SHP77 treated with DMSO at 0.1 percent for 48 hours (cell line): ENCODE results near the gene XRCC5.

Source experiments
- DNase-seq: peaks from one replicate; lab custom pipeline; 2025; lab: John Stamatoyannopoulos, UW

XRCC5 gene

DNA sequence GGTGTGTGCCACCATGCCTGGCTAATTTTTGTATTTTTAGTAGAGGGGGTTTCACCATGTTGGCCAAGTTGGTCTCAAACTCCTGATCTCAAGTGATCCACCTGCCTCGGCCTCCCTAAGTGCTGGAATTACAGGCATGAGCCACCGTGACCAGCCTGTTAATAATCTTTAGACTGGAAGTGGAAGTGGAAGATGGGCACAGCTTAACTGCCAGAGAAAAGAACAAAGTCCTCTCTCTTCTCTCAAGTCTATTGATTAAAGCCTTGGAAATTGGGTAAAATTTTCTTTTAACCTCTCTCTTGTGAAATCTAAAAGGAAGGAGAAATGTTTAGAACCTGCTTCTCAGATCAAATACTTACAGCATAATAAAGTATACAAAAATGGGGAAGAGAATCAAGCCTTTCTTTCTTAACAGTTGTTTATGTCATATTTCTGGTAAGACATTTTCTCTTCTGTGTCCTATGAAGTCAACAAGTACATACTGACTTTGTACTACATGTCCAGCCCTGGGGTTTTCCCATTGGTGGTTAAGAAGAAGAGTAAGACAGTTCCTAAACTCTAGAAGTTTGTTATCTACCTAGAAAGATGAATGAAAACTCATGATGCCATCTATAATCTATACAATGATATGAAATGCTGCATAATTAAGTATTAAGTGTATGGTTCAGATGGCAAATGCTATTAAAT, 22.8 kb upstream of the XRCC5 start:
- no peak for DNase-seq

DNA sequence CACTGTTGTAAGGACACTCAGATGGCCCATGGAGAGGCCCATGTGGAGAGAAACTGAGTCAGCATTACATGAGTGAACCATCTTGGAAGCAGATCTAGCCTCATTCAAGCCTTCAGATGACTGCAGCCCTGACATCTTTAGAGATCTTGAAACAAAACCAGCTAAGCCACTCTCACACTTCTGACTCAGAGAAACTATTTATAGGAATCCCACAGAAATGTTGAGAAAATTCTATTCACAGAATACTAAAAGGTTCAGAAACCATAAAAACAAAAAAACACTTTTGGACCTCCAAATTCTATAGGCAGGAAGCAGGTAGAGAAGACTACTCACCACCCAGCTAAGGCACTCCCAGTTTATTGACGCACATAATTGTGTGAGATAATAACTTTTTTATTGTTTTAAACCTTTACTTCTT, 18.8 kb upstream of the XRCC5 start:
- no peak for DNase-seq

DNA sequence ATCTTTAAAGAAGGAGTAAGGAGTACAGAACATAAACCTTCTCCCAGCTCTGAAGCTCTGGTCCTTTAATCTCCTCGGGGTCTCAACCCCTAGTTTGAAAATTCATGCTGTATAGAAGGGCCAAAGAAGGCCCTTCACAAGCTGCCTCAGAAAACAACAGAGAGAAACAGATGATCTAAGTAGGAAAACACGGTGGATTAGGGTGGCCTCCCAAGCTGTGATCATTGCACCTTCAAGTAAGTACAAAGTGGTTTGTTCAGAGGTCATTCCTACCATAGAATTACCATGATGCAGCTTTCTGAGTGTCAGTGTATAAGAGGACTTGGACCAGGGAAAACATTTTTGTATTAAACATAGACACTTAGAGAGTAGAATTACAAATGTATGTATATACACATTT, 16.5 kb upstream of the XRCC5 start:
- no peak for DNase-seq

DNA sequence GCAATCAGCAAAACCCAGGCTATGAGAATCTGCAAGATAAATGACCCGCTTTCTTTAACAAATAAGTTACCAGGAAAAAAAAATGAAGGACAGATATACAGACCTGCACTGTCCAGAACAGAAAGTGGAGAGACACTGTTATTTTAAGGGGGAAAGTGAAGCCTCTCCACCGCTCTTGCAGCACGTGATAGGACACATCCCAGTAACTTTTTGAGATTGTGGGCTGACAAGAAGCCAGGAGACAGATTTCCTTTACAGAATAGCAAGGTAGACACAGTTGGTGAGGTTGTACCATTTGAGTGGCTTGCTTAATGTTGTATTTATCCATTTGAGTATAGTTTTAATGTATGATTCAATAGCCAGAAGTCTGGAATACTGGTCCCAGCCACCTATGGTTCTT, 14.4 kb upstream of the XRCC5 start:
- no peak for DNase-seq

DNA sequence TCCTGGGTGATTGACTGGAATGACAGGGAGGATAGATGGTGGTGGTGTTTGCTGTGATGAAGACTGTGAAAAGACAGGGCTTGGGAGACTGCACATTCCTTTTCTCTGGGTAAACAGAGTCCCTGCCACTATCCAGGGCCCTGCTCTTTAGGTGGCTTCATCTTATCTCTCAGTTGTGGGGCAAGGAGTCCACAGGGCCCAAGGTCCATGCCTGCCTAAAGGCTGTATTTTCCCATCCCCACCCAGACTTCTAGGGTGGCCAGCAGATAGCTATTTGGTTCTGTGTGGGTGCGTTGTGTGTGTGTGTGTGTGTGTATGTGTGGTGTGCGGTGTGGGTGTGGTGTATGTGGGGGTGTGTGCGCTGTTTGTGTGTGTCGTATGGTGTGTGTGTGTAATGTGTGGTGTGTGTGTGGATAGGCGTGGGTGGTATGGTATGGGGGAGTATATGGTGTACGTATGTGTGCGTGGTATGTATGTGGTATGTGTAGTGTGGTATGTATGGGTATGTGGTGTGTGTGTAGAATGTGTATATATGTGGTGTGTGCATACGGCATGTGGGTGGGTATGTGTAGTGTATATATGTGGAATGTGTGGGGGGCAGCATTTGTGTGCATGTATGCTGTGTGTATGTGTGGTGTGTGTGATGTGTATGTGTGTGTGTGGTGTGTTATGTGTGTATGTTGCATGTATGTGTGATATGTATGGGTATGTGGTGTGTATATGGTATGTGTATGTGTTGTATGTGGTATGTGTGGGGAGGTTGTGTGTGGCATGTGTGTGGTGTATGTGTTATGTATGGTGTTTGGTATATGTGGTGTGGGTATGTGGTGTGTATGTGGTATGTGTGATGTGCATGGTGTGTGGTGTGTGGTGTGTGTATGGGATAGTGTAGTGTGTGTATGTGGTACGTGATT, 10.5 kb upstream of the XRCC5 start:
- no peak for DNase-seq

DNA sequence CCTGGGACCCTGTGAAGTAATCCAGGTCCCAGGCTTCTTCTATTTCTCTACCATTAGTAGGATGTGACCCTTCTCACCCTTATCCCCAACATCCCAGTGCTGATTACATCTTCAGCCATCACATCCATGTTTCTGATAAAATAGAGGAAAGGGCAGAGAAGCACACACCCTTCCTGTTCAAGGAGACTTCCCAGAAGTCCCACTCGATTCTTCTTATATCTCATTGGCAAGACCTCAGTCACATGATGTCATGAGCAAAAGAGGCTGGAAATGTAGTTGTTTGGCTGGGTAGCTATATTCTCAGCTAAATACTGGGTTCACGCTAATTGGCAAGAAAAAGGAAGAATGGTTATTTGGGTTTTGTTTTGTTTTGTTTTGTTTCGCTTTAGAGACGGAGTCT, 8.0 kb upstream of the XRCC5 start:
- DNase-seq, result no peak

DNA sequence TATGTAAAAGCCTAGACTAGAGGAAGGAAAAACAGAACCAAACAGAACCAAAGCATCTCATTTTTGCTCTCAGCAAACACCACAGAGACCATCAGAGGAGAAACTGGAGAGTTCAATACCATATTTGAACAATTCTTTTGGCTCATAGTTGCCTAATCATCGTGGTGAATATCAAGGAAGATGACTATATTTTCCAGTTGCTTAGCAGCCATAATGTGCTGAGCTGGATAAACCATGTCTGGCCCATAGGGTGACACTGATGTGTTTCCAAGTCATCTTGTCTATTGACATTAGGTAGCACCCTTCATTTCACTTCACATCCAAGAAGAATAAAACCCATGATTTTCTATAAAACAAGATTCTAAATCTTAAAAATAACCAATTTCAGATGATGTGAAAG, 5.9 kb upstream of the XRCC5 start:
- no peak for DNase-seq

DNA sequence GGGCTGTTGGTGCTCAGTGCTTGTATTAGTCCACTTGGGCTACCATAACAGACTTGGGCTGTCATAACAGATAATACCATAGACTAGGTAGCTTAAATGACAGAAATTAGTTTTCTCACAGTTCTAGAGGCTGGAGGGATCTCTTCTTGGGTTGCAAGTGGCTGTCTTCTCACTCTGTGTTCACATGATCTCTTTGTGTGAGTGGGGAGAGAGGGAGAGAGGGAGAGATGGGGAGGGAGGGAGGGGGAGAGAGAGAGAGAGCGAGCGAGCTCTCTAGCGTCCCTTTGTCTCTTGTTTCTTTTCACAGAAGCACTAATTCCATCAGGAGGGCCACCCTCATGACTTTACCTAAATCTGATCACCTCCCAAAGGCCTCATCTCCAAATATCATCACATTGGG, 4.5 kb upstream of the XRCC5 start:
- DNase-seq, result no peak

DNA sequence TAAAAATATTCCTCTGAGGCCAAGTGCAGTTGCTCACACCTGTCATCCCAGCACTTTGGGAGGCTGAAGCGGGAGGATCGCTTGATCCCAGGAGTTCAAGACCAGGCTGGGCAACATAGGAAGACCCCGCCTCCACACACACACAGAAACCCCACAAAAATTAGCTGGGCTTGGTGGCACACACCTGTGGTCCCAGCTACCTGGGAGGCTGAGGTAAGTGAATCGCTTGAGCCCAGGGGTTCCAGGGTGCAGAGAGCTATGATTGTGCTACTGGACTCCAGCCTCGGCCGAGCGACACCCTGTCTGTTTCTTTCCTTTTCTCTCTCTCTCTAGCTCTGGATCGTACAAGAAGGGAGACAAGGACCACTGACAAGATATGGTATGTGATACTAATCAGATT, 1.8 kb upstream of the XRCC5 start:
- no peak for DNase-seq

DNA sequence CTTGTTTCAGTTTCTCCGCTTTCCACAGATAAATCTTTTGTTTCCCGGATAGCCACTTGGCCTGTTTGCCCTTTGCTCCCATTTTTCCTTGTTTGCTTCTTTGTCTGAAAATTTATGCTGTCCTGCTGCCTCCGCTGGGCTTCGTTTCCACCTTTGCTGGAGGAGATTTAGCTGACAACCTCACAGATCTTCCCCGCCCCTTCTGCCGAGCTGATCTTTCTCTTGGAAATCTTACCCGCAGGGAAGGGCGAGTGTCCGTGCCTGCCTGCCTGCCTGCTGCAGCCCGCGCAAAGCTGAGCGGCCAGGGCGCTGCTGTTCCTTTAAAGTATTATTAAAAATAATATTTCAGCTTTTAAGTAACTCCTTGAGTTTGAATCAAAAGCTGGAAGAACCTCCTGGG, 1.4 kb upstream of the XRCC5 start:
- DNase-seq, result no peak

DNA sequence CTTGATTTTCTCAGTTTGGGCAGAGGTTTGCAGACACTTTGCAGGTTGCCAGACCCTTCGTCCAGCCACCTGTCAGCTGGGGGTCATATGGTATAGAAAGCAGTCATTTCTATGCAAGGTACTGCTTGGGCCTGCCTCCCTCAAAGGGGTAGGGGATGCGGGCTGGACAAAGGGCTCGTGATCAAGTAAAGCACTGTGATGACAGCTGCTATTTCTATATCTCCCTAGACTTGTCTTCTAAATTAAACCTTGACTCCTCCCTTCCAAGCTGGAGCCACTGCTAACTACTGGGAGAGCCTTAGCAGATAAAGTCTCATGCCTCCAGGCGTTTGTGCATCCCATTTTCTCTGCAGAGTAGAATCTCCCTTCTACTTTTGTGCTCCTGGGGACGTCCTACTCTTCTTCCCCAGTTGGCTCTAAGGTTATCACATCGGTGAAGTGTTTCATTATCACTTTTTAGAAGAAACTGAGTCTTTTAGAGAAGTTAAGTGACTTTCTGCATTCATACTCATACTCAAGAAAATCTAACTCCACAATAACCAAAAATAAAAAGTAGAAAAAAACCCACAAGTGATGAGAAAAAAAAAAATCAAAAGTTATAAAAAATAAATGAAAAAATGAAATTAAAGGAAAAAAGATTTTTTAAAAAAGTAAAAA, 710 bp upstream of the XRCC5 start:
- no peak for DNase-seq

DNA sequence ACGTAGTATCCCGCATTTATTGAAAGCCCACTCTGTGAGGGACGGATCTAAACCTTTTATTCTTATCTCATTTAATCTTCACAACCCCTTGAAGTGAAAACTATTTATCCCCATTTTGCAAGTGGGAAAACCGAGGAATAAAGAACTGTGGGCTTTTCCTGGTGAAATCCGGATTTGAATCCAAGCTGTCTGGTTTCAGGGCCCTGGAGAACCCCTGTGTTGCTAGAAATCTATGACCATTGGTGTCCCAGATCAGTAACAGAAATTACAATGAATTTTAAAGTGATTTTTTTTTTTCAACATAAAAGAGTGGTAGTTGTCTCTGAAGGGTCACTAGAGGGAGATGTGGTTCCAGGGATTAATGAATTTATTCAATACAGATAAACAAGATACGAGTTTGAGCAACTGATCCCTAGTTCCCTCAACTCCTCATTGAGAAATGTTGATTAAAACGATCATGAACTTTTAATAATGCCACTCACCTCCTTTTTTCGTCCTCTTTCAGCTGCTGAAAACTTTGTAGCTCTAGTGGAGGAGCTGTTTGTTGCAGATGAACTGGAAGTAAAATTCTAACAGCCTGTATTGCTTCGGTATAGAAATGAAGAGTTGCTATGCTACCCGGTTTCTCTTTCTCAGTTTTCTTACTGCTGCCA, 940 bp downstream of the XRCC5 start:
- no peak for DNase-seq

DNA sequence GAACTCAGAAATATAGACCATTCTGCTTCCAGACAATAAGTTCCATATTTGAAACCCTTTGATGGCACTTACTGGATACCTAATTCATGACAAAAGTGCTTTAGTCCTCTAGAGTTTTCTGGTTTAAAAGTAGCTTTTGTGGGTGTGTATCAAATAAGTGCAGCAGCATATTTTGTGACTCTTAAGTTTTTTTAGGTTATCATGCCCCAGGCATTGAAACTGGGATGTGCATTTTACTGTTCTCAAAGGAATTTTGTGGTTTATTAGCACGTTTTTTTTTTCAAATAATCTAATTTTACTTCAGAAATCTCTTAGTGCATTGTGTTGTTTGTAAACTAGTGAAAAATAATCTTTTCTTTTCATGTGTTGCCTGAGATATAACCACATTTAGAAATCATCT, 1.5 kb downstream of the XRCC5 start:
- DNase-seq, result no peak

DNA sequence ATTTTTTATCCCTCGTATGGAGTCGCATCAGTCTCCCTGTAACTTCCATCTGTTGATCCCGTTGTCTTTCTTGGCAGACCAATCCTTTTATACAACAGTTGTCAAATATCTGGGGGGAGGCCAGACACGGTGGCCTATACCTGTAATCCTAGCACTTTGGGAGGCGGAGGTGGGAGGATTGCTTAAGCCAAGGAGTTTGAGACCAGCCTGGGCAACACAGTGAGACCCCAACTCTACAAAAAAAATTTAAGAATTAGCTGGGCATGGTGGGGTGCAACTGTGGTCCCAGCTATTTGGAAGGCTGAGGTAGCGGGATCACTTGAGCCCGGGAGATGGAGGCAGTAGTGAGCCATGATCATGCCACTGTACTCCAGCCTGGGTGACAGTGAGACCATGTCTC, 2.0 kb downstream of the XRCC5 start:
- no peak for DNase-seq

DNA sequence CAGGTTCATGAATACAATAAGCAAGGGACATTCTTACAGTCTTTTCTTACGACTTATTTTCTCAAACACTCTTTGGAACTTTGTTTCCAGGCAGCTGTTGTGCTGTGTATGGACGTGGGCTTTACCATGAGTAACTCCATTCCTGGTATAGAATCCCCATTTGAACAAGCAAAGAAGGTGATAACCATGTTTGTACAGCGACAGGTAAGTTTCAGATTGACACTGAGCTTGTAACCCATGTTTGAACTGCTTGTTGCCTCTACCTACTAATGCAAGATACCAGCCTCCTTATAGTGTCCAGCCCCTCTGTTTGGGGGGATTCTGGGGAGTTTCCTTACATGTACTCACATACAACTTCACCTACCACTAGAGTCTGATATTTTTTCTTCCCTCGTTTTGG, 3.8 kb downstream of the XRCC5 start:
- no peak for DNase-seq

DNA sequence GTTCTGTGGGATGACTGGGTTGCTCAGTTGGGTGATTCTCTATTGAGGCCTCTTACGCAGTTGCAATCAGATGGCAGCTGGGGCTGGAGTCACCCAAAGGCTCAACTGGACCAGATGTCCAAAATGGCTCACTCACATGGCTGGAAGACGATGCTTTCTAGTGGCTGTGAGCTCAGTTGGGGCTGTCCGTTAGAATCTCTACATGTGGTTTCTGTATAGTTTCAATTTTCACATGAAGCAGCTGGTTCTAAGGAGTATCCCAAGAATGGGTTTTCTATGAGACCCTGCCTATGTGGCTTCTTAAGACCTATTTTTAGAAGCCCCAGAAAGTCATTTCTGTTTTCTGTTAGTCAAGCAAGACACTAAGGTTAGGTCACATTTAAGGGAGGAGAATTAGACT, 4.4 kb downstream of the XRCC5 start:
- DNase-seq, result no peak

DNA sequence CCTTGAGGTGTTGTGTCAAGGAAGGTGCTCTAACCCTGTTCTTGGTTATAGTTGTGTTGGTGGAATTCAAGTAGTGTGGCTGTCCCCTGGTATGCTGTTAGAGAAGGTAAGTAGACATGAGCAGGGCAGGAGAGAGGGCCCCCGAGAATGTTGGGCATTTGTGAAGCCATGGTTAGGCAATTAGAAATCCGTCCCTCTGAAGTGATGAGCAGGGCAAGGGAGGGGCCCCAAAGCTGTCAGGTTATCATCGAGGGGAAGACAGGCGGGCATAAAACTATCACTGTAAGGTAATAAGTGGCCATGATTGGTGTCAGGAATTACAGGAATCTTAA, 5.2 kb downstream of the XRCC5 start:
- DNase-seq, result no peak

DNA sequence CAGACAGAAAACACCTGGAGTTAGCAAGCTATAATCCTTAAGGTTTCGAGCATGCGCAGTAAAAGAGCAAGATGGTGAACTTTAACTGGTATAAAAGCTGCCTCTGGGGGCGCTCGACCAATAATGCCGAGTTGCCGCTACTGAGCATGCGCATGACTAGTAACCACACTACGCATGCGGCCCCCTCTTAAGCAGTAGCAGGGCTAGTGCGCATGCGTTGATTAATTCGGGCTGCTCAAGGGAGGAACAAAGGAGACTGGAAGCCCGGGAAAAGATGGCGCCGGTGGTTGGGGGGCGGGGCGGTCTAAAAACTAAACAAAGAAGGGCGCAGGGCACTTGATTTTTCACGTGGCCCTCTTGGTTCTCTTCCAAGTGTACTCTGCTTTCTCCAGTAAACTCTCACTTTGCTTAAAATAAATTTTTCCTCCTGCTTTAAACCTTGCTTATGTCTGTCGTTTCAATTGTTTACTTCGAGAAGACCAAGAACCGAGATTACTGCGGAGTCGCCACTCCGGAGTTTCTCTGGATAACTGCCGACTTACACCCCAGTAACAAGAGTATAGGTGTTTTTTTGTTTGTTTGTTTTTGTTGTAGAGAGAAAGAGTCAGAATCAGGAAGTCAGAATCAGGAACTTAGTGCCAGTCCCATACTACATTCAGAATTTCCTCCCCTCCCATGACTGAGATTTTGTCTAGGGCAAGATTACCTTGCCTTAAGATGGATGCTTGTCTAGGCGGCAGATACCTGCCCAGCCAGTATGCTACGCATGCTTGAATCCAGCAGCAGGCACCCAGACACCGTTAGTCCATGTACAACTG, 5.8 kb downstream of the XRCC5 start:
- peak; percentile 96 for DNase-seq

DNA sequence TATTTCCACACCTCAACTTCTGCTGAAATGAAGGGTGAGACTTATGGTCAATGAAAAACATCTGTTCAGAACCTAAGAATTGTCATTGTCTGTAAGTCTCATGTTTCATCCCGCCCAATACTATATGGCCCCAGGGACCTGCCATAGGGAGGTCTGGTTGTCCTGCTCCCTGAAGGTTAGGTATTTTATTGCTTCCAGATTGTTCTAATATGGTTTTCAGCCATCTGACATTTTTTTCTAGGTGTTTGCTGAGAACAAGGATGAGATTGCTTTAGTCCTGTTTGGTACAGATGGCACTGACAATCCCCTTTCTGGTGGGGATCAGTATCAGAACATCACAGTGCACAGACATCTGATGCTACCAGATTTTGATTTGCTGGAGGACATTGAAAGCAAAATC, 7.3 kb downstream of the XRCC5 start:
- DNase-seq, result no peak

DNA sequence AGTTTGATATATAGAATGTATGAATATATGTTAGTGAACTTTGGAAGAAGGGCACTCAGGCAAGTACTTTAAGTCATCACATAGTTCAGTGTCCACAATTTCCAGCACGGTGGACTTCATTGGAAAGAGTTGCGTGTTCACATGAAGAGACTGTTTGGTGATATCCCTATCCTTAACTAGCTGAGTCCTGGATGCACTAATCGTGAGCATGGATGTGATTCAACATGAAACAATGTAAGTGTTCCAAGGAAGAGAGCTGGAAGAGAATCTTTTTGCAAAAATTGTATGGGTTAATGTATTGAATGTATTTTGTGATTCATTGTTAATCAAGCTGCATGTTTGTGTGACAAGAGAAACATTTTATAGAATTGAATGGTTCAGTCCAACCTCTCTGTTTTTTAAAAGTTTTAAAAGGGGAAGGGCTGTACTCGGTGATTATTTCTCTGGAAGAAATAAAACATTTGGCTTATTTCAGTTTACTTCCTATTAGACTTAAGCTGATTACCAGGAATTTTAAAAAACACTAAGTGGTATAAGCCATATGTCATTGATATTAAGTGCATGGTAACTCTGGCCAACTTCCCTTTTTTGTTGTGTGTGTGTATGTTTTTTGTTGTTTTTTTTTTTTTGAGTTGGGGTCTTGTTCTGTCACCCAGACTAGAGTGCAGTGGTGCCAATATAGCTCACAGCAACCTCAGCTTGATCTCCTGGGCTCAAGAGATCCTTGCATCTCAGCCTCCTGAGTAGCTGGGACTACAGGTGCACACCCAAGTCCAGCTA, 8.6 kb downstream of the XRCC5 start:
- DNase-seq, result no peak

DNA sequence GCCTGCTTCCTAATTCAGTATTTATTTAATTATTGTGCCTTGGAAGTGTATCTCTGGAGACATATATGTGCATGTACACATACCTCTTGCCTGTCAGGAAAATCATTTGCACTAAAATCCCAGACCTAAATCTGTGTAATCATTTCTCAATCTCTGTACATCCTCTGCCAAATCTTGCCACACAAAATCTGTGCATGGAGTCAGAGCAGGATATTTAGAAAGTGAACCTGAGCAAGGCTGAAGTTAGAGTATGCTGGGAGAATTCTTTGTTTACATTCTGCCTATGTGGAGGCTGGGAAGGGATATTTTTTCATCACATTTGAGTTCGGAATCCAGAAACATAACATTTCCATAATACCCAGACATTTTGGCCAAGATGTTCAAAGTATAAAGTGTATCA, 9.3 kb downstream of the XRCC5 start:
- no peak for DNase-seq
